Neural progenitor cell (in vitro differentiated cells): Measurements from ENCODE around the gene FREM2. TPM values are rescaled to one million over a fixed set of nuclear protein-coding genes. Genes with fewer than 3 reads are reported as not detected.

Experiments used
- DNase-seq: peaks from one replicate; pipeline ENCODE4 v3.0.0-alpha.2; 2016; ENCODE audit warnings: low spot score
- H2AFZ ChIP-seq: fragments of 200-600 bp; sonication (generic); replicated peaks from 2 replicates; pipeline ENCODE4 v1.6.1; 2016; ENCODE audit warnings: antibody characterized with exemption
- H3F3A ChIP-seq: fragments of 200-600 bp; sonication (generic); 2 replicates; pipeline ENCODE4 v1.6.1; 2016; ENCODE audit warnings: antibody characterized with exemption, low read depth
- H3K27ac ChIP-seq: fragments of 200-600 bp; sonication (generic); 2 replicates; pipeline ENCODE4 v1.5.1; 2016; ENCODE audit warnings: mild to moderate bottlenecking
- H3K27me3 ChIP-seq: fragments of 200-600 bp; sonication (generic); 2 replicates; pipeline ENCODE4 v1.6.1; 2016; ENCODE audit warnings: mild to moderate bottlenecking, moderate library complexity
- H3K36me3 ChIP-seq: fragments of 200-600 bp; sonication (generic); 2 replicates; pipeline ENCODE4 v1.5.1; 2016
- H3K4me1 ChIP-seq: fragments of 200-600 bp; sonication (generic); 2 replicates; pipeline ENCODE4 v1.6.1; 2016; ENCODE audit warnings: mixed run types
- H3K4me2 ChIP-seq: fragments of 200-600 bp; sonication (generic); 2 replicates; pipeline ENCODE4 v1.6.1; 2016
- H3K4me3 ChIP-seq: fragments of 200-600 bp; sonication (generic); 2 replicates; pipeline ENCODE4 v1.5.1; 2016
- H3K79me2 ChIP-seq: fragments of 200-600 bp; sonication (generic); 2 replicates; pipeline ENCODE4 v1.6.1; 2016; ENCODE audit warnings: low read depth
- H3K9ac ChIP-seq: fragments of 200-600 bp; sonication (generic); 2 replicates; pipeline ENCODE4 v1.6.1; 2016
- H3K9me3 ChIP-seq: fragments of 200-600 bp; sonication (generic); 2 replicates; pipeline ENCODE4 v1.5.1; 2016; ENCODE audit warnings: low read depth
- H4K20me1 ChIP-seq: fragments of 200-600 bp; sonication (generic); 2 replicates; pipeline ENCODE4 v1.6.1; 2016; ENCODE audit warnings: low read depth
- H3K27ac Mint-ChIP-seq: 3 replicates; pipeline ENCODE4 v1.8.0; 2021; ENCODE audit warnings: mixed read lengths
- H3K27me3 Mint-ChIP-seq: 2 replicates; pipeline ENCODE4 v1.8.0; 2022; ENCODE audit warnings: low read depth, mild to moderate bottlenecking, inconsistent platforms, moderate library complexity, mixed read lengths; ENCODE audit not compliant: insufficient read depth
- H3K36me3 Mint-ChIP-seq: 3 replicates; pipeline ENCODE4 v1.8.0; 2021; ENCODE audit warnings: mixed read lengths
- H3K4me1 Mint-ChIP-seq: 3 replicates; pipeline ENCODE4 v1.8.0; 2021; ENCODE audit warnings: mixed read lengths
- H3K4me3 Mint-ChIP-seq: 3 replicates; pipeline ENCODE4 v1.8.0; 2021; ENCODE audit warnings: mild to moderate bottlenecking, moderate library complexity, mixed read lengths
- H3K9me3 Mint-ChIP-seq: 3 replicates; pipeline ENCODE4 v1.8.0; 2020; ENCODE audit warnings: mixed read lengths
- CTCF ChIP-seq: fragments of 200-600 bp; sonication (generic); IDR thresholded peaks from 2 replicates; pipeline ENCODE4 v1.5.1; 2017; ENCODE audit warnings: antibody characterized with exemption, mild to moderate bottlenecking
- EZH2 ChIP-seq: fragments of 200-600 bp; sonication (generic); IDR thresholded peaks from 2 replicates; pipeline ENCODE4 v1.6.1; 2017; ENCODE audit warnings: antibody characterized with exemption, mild to moderate bottlenecking, moderate library complexity
- EZH2phosphoT487 ChIP-seq: fragments of 200-600 bp; sonication (generic); IDR thresholded peaks from 2 replicates; pipeline ENCODE4 v1.6.1; 2017; ENCODE audit warnings: antibody characterized with exemption
- total RNA-seq: library from RNA; depleted of rRNA; stranded (reverse); fragments of >200 nt; gene quantifications from 2 replicates; pipeline ENCODE4 v1.2.3, GENCODE V29; 2015; ENCODE audit warnings: low replicate concordance

FREM2 gene
- total RNA-seq, 1 donor from 2014 or later: 21.3 TPM

DNA sequence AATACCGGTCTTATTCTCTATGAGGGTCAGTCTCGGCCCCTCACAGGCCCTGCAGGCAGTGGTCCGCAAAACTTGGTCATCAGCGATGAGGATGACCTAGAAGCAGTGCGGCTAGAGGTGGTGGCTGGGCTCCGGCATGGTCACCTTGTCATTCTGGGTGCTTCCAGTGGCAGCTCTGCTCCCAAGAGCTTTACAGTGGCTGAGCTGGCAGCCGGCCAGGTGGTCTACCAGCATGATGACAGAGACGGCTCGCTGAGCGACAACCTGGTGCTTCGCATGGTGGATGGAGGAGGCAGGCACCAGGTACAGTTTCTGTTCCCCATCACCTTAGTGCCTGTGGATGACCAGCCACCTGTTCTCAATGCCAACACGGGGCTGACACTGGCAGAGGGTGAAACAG, 1.8 kb downstream of the FREM2 start:
- Histone ChIP-seq H3K27ac (no peak overlapping the region), H3K4me2 (peak overlapping the region; percentile 96), H3F3A (peaks cover 24% of the 10 kb centered on the region), H2AFZ (no peak overlapping the region), H3K27me3 (peaks cover 19% of the 10 kb centered on the region), H3K79me2 (no peaks in the 10 kb centered on the region), H3K36me3 (no peaks in the 10 kb centered on the region), H4K20me1 (no peaks in the 10 kb centered on the region), H3K9ac (no peak overlapping the region), H3K4me1 (peaks cover 13% of the 10 kb centered on the region), H3K9me3 (no peaks in the 10 kb centered on the region), H3K4me3 (no peak overlapping the region)
- H3K4me3 Mint-ChIP-seq: peak overlapping the region; percentile 64
- DNase-seq: no peak
- peaks cover 5% of the 10 kb centered on the region for H3K27me3 Mint-ChIP-seq
- no peak for TF ChIP-seq EZH2
- TF ChIP-seq EZH2phosphoT487: no peak
- no peak for TF ChIP-seq CTCF
- H3K9me3 Mint-ChIP-seq: peaks cover 16% of the 10 kb centered on the region
- no peak overlapping the region for H3K27ac Mint-ChIP-seq
- peaks cover 14% of the 10 kb centered on the region for H3K4me1 Mint-ChIP-seq
- H3K36me3 Mint-ChIP-seq: peaks cover 33% of the 10 kb centered on the region

DNA sequence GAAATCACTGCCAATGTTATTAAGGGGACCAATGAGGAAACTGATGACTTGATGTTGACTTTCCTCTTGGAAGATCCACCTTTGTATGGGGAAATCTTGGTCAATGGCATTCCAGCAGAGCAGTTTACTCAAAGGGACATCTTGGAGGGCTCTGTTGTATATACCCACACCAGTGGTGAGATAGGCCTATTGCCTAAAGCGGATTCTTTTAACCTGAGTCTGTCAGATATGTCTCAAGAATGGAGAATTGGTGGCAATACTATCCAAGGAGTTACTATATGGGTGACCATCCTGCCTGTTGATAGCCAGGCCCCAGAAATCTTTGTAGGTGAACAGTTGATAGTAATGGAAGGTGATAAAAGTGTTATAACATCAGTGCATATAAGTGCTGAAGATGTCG, 3.4 kb downstream of the FREM2 start:
- Histone ChIP-seq H3K27ac (no peak overlapping the region), H2AFZ (no peak overlapping the region), H3K9me3 (no peaks in the 10 kb centered on the region), H3K4me1 (peaks cover 14% of the 10 kb centered on the region), H3K36me3 (no peaks in the 10 kb centered on the region), H3K79me2 (no peaks in the 10 kb centered on the region), H3K9ac (no peak overlapping the region), H3F3A (peaks cover 24% of the 10 kb centered on the region), H4K20me1 (no peaks in the 10 kb centered on the region), H3K27me3 (peaks cover 19% of the 10 kb centered on the region), H3K4me2 (no peak overlapping the region), H3K4me3 (no peak overlapping the region)
- Mint-ChIP-seq H3K27me3 (peaks cover 5% of the 10 kb centered on the region), H3K27ac (no peak overlapping the region), H3K9me3 (peaks cover 16% of the 10 kb centered on the region), H3K4me3 (no peak overlapping the region), H3K4me1 (peaks cover 11% of the 10 kb centered on the region), H3K36me3 (peaks cover 35% of the 10 kb centered on the region)
- TF ChIP-seq EZH2phosphoT487 (no peak), EZH2 (no peak), CTCF (no peak)
- no peak for DNase-seq

GRCh38 chr13:38693168-38693567, 6.3 kb downstream of the FREM2 start:
- H3F3A ChIP-seq: peaks cover under 1% of the 10 kb centered on the region
- no peak for DNase-seq
- peaks cover 38% of the 10 kb centered on the region for H3K36me3 Mint-ChIP-seq
- peaks cover 6% of the 10 kb centered on the region for H3K4me1 Mint-ChIP-seq
- no peak overlapping the region for H3K27ac Mint-ChIP-seq
- no peak overlapping the region for H3K4me3 Mint-ChIP-seq
- no peak overlapping the region for H3K27ac ChIP-seq
- H3K27me3 Mint-ChIP-seq: peaks cover 5% of the 10 kb centered on the region
- H3K4me1 ChIP-seq: peaks cover 8% of the 10 kb centered on the region
- TF ChIP-seq EZH2 (no peak), EZH2phosphoT487 (no peak), CTCF (no peak)
- H4K20me1 ChIP-seq: no peaks in the 10 kb centered on the region
- peak overlapping the region; percentile 1 for H3K4me3 ChIP-seq
- no peaks in the 10 kb centered on the region for H3K36me3 ChIP-seq
- H3K9me3 Mint-ChIP-seq: peaks cover 16% of the 10 kb centered on the region
- H3K9ac ChIP-seq: no peak overlapping the region
- no peak overlapping the region for H2AFZ ChIP-seq
- H3K4me2 ChIP-seq: peak overlapping the region; percentile 22
- H3K27me3 ChIP-seq: peaks cover 13% of the 10 kb centered on the region
- no peaks in the 10 kb centered on the region for H3K9me3 ChIP-seq
- no peaks in the 10 kb centered on the region for H3K79me2 ChIP-seq
